ENCODE data around the gene DEPDC5. TPM values are rescaled to one million over a fixed set of nuclear protein-coding genes. Genes with fewer than 3 reads are reported as not detected.

DEPDC5 gene
- total RNA-seq, 1 experiment from 2014 or later, result 16.7 TPM

GRCh38 chr22:31952472-31952871 is 198.7 kb downstream of the DEPDC5 start:
- no peaks in the 10 kb centered on the region for H3K27me3 ChIP-seq
- DNase-seq, result no peak
- no peaks in the 10 kb centered on the region for H3K9me3 ChIP-seq (replicated peaks)
- no peak overlapping the region for H3K4me3 ChIP-seq
- peaks cover 42% of the 10 kb centered on the region for H3K36me3 ChIP-seq
- no peaks in the 10 kb centered on the region for H3K4me1 ChIP-seq
- H3K27ac ChIP-seq, result no peak overlapping the region

- Histone ChIP-seq H3K27me3 (no peaks in the 10 kb centered on the region), H3K4me3 (no peak overlapping the region), H3K27ac (no peak overlapping the region), H3K9me3 (replicated peaks) (no peaks in the 10 kb centered on the region), H3K36me3 (peaks cover 43% of the 10 kb centered on the region), H3K4me1 (no peaks in the 10 kb centered on the region)
- DNase-seq, result no peak
Observed at GRCh38 chr22:31953261-31953660, 199.4 kb downstream of the DEPDC5 start.

DNA sequence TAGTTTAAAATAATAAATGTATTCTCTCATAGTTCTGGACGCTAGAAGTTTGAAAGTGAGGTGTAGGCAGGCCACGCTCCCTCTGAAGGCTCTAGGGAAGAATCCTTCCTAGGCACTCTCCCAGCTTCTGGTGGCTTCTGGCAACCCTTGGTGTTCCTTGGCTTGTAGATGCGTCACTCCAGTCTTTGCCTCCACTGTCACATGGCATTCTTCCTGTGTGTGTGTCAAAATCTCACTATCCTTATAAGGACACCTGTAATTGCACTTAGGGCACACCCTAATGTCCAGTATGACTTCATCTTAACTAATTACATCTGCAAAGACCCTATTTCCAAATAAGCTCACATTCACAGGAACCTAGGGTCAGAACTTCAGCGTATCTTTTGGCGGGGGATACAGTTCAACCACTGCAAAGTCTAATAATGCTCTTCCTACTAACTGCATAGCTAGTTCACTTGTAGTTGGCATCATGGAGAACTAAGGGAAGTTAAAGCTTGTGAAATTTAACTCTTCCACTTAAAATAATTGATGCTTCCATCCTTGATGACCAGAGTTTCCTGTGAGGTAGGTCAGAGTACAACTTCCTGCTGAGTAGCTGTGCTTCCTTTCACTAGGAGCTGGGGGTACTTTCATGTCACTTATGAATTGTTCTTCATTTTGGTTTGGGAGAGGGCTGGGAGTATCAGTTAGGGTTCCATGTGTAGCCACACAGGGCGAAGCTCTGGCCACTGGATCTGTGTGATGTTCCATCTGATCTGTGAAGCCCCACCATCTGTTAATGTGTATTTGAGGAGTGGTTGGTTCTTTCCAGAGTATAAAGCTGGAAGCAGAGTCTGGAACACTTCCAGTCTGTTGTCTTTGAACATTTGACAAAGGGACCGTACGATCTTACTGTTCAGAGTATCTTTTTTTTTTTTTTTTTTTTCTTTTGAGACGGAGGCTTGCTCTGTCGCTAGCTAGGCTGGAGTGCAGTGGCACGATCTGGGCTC is 201.0 kb downstream of the DEPDC5 start:
- Histone ChIP-seq H3K36me3 (peaks cover 30% of the 10 kb centered on the region), H3K27ac (no peak overlapping the region)

GRCh38 chr22:31956360-31956759 is 202.5 kb downstream of the DEPDC5 start:
- no peaks in the 10 kb centered on the region for H3K27me3 ChIP-seq
- no peak for DNase-seq
- no peak overlapping the region for H3K27ac ChIP-seq
- peaks cover 30% of the 10 kb centered on the region for H3K36me3 ChIP-seq
- no peaks in the 10 kb centered on the region for H3K4me1 ChIP-seq
- H3K4me3 ChIP-seq, result no peak overlapping the region
- no peaks in the 10 kb centered on the region for H3K9me3 ChIP-seq (replicated peaks)

More for the DNA sequence above, 201.0 kb downstream of the DEPDC5 start:
- Histone ChIP-seq H3K4me1 (no peaks in the 10 kb centered on the region), H3K9me3 (replicated peaks) (no peaks in the 10 kb centered on the region), H3K27me3 (no peaks in the 10 kb centered on the region), H3K4me3 (no peak overlapping the region)
- no peak for DNase-seq

Other genes starting within 250 kb of the DEPDC5 start
- gene PISD, start 91.8 kb upstream of the DEPDC5 start, total RNA-seq (2014; rRNA removed; shearing (Covaris generic)), result 18.6 and 20.1 TPM in 2 replicates
- 22.0 and 23.7 TPM in 2 replicates for gene PRR14L, start 3.9 kb upstream of the DEPDC5 start, total RNA-seq (2014; rRNA removed; shearing (Covaris generic))
- gene YWHAH, start 190.5 kb downstream of the DEPDC5 start, total RNA-seq (2014; rRNA removed; shearing (Covaris generic)), result 100 and 106 TPM in 2 replicates